Medulla oblongata (tissue), 1 donor: ENCODE measurements around the gene CDC42EP5.
"Not testable (repeated sequence)": the region's sequence is repeated elsewhere in the genome, so short reads cannot be mapped to it uniquely, and the experiment has no call there.

ENCODE experiments used
- DNase-seq: peaks from one replicate; pipeline ENCODE4 v3.0.0-alpha.2; 2015; ENCODE audit errors: extremely low spot score

CDC42EP5 gene

GRCh38 chr19:54448774-54449700, 24.1 kb downstream of the CDC42EP5 start, which contains the start of gene LENG8:
Gene LENG8, plus strand, starts transcription at chr19:54449199. Its CDS starts 2,146 bp downstream, at chr19:54451345.
- DNase-seq, result peak; percentile 98

GRCh38 chr19:54448040-54448773, 24.9 kb downstream of the CDC42EP5 start:
- peak; percentile 54 for DNase-seq

GRCh38 chr19:54446349-54446748, 26.7 kb downstream of the CDC42EP5 start:
- not testable (repeated sequence) for DNase-seq

DNA sequence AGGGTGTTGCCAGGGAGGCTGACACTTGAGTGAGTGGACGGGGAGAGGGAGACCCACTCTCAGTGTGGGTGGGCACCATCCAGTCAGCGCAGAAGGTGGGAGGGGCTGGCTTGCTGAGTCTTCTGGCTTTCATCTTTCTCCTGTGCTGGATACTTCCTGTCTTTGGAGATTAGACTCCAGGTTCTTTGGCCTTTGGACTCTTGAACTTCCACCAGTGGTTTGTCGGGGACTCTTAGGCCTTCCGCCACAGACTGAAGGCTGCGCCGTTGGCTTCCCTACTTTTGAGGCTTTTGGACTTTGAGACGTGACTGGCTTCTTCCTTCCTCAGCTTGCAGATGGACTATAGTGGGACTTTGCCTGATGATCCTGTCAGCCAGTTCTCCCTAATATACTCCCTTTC, 28.4 kb downstream of the CDC42EP5 start:
- no peak for DNase-seq

DNA sequence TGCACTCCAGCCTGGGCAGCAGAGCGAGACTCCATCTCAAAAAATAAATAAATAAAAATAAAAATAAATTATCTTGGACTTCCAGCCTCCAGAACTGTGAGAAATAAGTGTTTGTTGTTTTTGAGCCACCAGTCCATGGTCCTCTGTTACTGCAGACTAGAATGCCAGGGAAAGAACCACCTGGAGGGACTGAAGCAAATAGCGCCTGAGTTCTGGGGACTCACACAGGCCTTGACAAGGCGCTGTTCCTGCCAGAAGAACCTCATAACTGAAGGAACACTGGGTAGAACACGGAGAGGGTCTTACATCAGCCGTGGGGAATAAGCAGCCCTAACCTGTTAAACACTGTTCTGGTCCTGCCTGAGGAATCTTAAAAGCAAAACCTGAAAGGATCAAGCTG, 32.5 kb downstream of the CDC42EP5 start:
- no peak for DNase-seq

- peak; percentile 89 for DNase-seq
Observed at GRCh38 chr19:54439174-54439851, 33.8 kb downstream of the CDC42EP5 start.

DNA sequence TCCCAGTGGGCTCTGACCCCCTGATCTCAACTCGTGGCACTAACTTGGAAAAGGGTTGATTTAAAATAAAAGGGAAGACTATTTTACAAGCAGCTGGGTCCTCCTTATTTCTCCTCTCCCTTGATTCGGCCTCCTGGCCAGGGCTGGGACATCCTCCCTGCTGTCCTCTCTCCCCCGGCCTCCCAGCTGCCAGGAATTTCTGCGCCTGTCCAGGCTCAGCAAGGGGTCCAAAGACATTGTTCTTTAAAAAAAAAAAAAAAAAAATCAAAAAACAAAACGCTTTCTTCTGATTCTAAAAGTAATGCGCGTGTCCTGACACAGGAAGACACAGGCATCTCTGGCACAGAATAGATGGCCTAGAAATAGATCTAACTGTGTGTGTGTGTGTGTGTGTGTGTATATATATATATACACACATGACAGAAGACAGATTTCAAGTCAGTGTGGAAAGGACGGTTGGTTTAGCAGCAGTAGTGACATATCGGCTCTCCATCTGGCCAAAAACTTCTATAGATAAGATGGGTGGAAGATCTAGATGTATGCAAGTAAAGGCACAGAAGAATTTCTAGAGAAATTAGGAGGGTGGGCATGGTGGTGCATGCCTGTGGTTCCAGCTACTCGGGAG, 36.4 kb downstream of the CDC42EP5 start:
- no peak for DNase-seq

DNA sequence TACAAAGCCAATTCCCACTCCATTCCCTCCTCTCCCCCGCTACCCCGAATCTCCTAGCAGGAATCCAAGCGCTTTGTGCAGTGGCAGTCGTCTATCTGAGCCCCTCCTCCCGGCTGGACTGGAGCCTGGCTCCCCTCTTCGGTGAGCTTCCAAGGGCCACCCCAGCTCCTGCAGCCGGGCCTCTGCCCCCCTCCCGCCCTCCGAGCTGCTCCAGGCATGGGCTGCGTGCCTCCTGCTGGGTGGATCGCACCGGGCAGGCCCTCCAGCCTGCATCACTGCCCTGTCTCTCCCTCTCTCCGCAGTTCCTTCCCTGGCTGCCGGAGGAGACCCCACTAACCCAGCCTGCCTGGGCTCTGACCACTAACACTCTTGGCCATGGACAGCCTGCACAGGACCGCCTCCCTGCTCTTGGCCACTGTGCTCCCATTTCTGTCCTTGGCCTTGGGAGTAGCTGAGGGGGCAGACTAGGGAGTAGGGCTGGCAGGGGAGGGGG, 37.0 kb downstream of the CDC42EP5 start:
- peak; percentile 35 for DNase-seq

DNA sequence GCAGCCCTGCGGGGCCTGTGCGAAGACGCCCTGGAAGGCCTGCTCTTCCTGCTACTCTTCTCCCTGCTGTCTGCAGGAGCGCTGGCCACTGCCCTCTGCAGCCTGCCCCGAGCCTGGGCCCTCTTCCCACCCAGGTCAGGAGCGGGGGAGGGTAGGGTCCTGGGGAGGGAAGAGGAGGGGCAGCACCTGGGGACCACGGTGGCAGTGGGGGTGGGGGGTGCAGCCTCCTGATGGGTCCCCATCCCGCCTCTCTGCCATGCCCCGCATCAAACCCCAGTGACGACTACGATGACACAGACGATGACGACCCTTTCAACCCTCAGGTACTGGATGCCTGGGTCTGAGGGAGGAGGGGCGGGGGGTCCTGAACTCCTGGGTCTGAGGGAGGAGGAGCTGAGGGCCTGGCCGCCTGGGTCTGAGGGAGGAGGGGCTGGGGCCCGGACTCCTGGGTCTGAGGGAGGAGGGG, 37.5 kb downstream of the CDC42EP5 start:
- no peak for DNase-seq

DNA sequence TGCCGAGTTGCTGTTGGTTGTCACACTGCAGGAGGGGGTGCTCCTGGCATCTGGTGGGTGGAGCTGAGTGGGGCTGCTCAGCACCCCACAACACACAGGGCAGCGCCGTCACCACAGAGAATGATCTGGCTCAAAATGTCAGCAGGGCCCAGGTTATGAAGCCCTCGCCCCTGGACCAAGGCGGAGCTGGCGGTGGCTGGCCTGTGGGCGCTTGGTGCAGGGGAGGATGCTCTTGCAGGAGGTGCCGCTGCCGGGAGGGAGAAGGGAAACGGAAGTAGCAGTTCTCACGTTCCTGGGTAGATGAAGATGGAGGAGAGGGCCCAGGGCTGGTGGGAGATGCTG, 38.3 kb downstream of the CDC42EP5 start:
- no peak for DNase-seq

GRCh38 chr19:54434112-54434872, 38.8 kb downstream of the CDC42EP5 start:
- peak; percentile 35 for DNase-seq

- no peak for DNase-seq
Observed at GRCh38 chr19:54433697-54434096, 39.4 kb downstream of the CDC42EP5 start.

DNA sequence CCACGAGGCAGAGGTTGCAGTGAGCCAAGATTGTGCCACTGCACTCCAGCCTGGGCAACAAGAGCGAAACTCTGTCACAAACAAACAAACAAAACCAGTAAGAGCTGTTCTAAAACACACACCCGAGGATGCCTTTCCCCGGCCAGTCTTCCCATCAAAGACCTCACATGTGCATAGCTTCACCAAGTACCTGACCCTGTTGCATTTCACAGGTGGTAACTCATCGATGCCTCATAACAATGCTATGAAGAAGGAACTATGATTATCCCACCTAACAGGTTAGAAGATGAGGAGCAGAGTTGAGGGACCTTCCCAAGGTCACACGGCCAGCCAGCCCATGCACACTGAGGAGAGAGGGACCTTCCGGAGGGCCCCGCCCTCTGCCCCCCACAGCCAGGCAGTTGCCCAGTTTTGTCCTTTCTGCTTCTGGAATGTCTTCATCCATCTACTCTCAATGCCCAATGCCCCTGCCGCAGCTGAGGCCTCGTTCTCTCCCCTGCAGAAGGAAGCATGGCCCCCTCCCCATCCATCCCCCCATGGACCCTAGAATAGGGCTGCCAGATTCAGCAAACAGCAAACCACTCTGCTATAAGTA, 40.9 kb downstream of the CDC42EP5 start:
- no peak for DNase-seq

GRCh38 chr19:54431255-54431838, 41.7 kb downstream of the CDC42EP5 start:
- no peak for DNase-seq

- peak; percentile 69 for DNase-seq
Observed at GRCh38 chr19:54430306-54431254, 42.5 kb downstream of the CDC42EP5 start.

GRCh38 chr19:54429545-54430227, 43.4 kb downstream of the CDC42EP5 start:
- DNase-seq, result no peak

DNA sequence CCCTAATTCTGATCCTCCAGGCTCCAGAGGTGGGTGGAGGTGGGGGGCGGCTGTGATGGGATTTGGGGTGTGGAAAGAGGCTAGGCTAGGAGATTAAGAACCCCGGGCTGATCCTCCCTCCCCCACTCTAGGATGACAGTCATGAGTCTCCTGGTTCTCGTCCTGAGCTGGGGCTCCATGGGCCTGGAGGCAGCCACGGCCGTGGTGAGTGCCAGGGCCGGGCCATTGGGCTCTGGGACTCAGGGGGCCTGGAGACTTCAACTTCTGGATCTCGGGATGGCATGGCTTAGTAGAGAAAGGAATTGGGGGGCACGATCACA, 44.0 kb downstream of the CDC42EP5 start:
- no peak for DNase-seq
